Occipital lobe (tissue), 2 donors: Measurements from ENCODE around the gene GIT2. TPM values are rescaled to one million over a fixed set of nuclear protein-coding genes. Genes with fewer than 3 reads are reported as not detected.

ENCODE experiments used
- DNase-seq: peaks from one replicate; lab custom pipeline; 2025; lab: John Stamatoyannopoulos, UW
- total RNA-seq: library from RNA; depleted of rRNA; stranded (reverse); fragments of >200 nt; gene quantifications from one replicate; pipeline ENCODE4 v1.2.3, GENCODE V29; 2014

Gene GIT2
- total RNA-seq, 1 donor from 2014 or later: 27.8 TPM

DNA sequence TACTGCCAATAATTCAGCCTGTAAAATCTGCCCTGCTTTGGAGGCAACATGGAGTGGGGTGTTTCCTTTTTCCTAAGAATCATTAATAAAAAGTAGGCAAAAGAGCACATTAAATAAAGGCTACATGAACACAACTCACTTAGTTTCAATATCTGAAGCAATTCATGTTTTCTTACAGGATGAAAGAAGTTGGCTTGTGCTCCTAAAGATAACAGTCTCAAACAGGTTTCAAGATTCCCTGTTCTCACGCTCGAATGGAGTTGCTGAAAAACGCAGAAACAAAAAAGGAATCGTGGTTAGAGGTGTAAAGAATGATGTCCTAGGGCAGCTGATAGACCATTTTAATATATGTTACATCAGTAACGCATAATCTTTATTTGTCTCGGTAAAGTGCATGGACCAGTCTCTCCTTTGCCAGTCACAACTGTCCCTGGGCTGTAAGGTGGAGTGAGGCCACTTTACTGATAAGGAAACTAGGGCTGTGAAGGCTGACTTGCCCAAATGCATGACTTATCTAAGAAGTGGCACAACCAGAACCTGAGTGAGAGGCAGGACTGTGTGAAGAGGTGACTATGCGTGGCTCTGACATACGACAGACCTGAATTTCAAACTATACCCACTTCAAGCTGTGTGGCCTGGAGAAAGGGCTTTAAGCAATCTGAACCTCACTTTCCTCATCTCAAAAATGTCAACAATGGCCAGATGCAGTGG is 12.6 kb downstream of the GIT2 start:
- no peak for DNase-seq

- DNase-seq: no peak
Measured at GRCh38 chr12:109982210-109982609, 14.0 kb downstream of the GIT2 start.

GRCh38 chr12:109981311-109981710 is 14.9 kb downstream of the GIT2 start:
- DNase-seq: no peak

GRCh38 chr12:109972821-109973220 is 23.3 kb downstream of the GIT2 start:
- DNase-seq: no peak

DNA sequence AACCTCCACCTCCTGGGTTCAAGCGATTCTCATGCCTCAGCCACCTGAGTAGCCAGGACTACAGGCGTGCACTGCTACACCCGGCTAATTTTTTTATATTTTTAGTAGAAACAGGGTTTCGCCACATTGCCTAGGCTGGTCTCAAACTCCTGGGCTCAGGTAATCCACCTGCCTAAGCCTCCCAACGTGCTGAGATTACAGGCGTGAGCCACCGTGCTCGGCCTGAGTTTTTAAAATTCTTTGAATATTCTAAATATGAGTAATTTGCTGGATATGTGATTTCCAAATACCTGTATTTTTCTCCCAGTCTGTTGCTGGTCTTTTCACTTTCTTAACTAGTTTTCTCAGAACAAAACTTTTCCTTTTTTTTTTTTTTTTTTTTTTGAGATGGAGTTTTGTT is 27.4 kb downstream of the GIT2 start:
- DNase-seq: no peak

GRCh38 chr12:109968032-109968420 is 28.1 kb downstream of the GIT2 start:
- DNase-seq: no peak

DNA sequence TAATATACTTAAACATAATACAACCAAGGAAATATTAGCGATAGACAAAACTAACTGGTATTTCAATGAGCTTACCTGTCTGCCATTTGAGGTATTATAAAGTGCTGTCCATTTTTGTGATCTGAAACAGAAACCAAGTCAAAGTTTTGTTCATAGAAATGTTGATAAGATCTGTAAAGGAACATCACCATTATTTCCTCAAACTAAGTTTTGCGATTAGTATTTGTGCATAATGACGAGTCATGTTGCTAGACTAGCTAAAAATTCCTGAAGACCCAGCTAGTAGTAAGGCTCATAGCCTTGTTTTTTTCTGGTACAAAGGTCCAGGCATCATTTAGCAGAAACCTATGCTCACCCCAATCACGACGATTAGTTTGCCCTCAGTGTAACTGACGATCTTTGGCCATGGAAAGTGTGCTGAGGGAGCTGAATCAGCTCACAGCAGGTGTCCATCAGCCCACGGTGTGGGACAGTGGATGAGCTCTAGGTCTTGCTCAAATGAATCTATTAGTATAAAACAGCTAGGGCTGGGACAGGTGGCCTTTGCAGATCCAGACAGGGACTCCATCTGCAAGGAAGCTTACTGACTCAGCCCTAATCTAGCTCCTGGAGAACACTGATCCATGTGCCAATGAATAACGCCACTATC is 28.7 kb downstream of the GIT2 start:
- no peak for DNase-seq

GRCh38 chr12:109966546-109966945 is 29.6 kb downstream of the GIT2 start:
- no peak for DNase-seq

- no peak for DNase-seq
Measured at GRCh38 chr12:109963743-109964429, 32.3 kb downstream of the GIT2 start.

DNA sequence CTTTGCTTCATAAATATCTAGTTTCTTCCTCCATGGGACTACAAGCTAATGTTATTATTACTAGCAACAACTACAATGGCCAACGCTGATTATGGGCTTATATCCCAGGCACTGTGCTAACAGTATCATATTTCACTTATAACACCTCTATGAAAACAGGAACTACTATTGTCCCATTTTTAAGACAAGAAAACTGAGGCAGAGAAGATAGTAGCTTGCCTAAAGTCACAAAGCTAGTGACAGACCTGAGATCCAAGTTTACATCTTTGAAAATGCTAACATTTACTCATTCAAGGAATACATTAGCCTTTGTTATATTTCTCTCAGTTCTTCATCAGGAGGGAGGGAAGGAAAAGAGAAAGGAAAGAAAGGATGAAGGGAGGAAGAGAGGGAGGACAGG is 32.8 kb downstream of the GIT2 start:
- DNase-seq: no peak

DNA sequence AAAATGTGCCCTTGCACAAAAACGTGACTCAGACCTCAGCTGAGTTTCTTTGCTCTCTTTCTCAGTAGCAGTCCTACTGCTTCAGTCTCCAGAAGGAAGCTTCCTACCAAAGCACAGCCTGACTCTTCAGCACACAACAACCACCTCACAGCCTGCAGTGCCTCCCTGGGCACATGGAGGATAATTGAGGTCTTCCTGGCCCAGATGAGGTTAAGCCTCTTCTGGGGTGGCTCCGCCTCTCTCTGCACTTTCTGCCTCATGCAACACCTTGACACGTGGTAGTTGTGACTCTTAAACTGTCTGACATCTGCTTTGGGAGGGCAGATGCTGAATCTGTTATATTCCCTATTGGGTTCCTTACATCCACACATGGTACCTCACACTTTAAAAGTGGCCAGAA is 33.8 kb downstream of the GIT2 start:
- DNase-seq: no peak

DNA sequence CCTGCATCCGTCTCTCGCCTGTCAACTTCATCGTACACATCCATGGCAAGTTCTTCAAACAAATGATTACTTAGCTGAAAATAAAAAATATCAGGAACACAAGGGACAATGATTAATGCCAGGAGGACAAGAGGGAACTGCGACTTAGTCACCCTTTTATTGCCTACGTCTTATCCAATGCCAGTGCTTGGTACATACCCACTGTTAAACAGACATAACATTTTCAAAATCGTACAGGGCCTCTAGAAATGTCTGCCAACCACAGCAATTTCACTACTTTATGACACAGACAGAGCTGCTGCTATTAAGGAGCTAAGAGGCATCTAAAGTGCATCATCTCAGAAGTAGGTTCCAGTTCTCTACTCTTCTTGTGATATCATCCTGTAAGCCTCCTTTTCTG is 34.6 kb downstream of the GIT2 start:
- DNase-seq: no peak

DNA sequence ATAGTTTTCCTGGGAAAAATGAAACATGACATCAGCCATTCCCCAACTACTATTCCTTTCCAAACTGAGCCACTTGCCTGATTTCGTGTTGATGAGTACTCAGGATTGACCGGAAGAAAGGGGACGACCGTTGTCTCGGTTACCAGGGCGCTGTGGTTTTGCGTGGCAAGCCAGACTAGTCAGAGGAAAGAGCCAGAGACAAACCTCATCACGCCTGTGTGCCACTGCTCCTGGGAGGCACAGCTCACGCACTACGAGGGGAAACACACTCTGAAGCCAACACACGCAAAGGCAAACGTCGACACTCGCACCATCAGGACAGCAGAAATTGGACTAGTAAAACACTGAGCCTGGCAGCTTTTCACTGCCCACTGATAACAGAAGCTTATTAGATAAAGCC is 35.0 kb downstream of the GIT2 start:
- no peak for DNase-seq

DNA sequence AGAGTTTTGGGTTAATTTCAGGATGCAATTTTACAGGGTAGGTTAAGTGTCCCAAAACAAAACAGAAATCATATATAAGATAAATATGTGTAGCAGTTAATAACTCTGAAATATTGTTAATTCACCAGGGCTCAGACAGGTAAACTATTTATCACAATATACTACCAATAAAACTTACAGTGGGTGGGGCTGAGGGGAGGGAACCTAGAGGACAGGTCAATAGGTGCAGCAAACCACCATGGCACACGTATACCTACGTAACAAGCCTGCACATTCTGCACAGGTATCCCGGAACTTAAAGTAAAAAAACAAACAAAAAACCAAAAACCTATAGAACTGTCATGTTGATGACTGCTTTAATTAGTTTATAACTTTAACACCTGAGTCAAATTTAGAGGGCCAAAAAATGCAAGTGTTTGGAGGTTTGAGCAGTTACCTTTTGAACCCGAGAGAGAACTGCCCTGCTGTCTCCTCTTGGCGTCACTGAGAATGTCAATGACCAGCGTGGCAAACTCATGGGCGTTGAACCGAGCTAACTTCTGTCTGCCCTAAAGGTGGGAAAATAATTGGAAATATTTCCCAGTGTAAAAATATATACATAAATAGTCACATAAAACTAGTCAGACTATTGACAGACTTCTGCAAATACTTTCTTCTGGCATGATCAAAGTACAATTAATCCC is 36.6 kb downstream of the GIT2 start:
- DNase-seq: no peak

- DNase-seq: no peak
Measured at GRCh38 chr12:109958374-109958773, 37.8 kb downstream of the GIT2 start.

- no peak for DNase-seq
Measured at GRCh38 chr12:109953656-109954055, 42.5 kb downstream of the GIT2 start.

DNA sequence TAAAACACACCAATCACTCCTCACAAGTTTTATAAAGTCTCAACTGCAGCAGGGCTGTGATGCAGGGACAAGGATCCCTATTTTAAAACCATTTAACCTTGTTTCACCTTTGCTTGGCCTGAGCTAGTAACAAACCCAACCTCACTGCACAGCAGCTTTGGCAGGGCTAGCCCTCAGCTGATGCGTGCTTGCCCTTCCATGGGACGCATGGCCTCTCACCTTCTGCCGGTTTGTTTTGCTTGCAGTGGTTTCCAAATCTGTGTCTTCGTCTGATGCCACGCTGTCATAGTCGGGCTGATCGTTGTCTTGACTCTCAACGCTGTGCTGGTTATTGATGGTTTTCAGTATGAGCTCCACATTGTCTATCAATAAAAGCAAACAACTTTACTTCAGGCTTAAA is 43.3 kb downstream of the GIT2 start:
- no peak for DNase-seq

GRCh38 chr12:109952160-109952858 is 43.9 kb downstream of the GIT2 start:
- DNase-seq: no peak

DNA sequence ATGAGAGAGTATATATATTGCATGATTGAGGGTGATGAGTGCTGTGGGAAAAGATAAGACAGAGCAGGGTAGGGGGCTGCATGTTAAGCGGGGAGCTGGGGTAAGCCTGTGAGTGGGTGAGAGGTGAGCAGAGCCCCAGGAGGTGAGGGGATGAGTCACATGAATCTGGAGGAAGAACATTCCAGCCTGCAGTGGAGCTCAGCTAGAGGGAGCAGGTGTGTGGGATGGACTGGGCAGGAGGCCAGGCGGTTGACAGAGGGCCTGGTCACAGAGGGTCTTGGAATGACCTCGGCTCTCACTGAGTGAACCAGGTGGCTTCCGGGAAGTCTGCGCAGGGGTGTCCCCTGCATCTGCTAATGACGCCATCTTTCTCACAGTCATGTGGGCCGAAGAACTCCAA is 44.4 kb downstream of the GIT2 start:
- DNase-seq: no peak

GRCh38 chr12:109951136-109951535 is 45.0 kb downstream of the GIT2 start:
- DNase-seq: no peak

DNA sequence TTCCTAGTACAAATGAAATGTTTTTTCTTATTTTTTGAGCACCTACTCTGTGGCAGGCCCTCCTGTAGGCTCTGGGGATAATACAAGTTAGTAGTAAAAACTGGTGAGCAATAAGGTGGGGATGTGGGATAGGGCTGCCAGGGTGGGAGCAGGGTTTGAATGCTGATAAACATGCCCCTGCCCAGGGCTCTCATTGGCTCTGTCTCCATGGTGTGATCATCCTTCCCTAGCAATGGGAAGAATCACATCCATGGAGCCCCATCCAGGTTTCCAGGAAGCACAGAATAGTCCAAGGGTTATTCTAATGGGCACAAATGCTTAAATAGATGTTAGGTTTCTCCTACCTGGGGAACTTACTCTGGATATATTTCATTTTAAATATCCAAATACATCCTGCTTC is 45.5 kb downstream of the GIT2 start:
- no peak for DNase-seq

- DNase-seq: no peak
Measured at GRCh38 chr12:109949089-109949488, 47.1 kb downstream of the GIT2 start.
